ENCODE measurements around the gene SLC25A41.
"Not testable (repeated sequence)": the region's sequence is repeated elsewhere in the genome, so short reads cannot be mapped to it uniquely, and the experiment has no call there.

SLC25A41 gene

DNA sequence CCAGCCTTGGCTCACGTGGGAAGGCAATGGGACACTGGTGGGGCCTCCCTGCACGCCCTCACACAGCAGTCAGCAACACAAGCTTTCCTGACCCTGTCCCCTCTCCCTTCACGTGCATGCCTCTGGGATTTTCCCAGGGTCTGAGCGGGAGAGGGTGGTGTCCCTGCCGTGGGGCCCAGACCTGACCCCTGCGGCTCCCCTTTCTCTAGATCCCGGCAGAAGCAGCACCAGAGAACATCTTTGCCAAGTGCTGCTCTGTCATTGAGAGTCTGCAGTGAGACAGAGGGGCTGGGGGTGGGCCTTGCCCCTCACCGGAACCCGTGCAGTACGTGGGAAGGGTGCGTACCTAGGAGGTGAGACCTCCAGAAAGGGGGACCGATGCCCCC, 21.5 kb downstream of the SLC25A41 start:
- no peak for DNase-seq (ENCODE audit: low read depth)

- no peak for DNase-seq (ENCODE audit: low read depth)
Measured at GRCh38 chr19:6409346-6409745, 24.2 kb downstream of the SLC25A41 start.

DNA sequence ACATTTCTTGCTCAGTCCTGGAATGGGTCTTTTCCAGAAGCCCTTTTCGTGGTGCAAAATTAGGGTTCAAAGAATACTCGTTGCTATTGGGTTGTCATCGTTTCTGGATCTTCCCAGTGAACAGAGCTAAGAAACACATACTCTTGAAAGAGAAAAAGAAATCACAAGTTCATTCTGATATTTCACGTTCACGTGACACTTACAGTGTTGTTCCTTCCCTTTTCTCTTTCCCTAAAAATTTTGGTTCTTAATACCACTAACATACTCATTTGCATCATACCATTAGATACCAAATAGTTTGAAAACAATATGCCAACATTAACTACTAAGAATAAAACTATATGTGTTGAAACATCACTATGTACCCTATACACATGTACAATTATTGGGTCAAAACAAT, 27.2 kb downstream of the SLC25A41 start:
- DNase-seq (ENCODE audit: low read depth) = no peak

DNA sequence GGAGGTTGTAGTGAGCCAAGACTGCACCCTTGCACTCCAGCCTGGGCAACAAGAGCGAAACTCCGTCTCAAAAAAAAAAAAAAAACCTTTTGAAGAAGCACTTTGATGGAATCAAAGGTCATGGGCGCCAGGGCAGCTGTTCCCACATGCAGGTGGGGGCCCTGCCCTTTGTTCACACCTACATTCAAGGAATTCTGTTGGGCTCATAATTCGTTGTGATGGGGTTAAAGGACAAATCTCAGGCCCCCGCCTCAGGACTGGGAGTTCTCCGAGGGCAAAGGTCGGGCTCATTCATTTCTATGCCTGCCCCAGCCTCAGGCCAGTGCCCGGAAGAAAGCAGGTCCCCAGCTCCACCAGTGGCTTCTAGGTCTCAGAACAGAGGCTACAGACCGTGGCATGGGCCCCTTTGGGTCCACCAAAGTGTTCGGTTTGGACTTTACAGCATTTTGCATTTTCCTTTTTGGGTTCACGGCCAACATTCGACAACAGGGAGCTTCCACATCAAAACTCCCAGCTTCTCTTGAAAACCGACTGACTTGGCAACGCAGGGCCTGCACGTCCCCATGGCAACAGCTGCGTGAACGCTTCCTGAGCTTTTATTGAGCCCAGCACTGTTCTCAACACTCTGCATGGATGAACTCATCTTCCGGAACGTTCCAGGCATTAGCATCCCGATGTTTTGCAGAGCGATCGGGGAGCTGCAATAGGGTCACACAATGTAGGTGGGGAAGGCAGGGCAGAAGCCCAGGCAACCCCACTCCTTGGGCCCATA, 30.5 kb downstream of the SLC25A41 start:
- DNase-seq (ENCODE audit: low read depth) = no peak

DNA sequence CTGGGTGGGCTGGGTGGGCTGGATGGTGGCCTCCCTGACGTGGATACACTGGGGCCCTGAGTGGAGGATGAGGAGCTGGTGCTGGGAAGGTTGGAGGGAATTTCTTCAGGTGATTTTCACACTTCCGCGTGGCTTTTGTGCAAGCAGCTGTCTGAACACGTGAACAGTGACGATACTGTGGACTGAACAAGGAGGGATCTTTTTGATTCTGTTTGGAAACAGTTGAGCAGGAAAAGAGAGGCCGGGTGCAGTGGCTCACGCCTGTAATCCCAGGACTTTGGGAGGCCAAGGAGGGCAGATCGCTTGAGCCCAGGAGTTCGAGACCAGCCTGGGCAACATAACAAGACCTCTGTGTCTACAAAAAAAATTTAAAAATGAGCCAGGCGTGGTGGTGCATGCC, 31.5 kb downstream of the SLC25A41 start:
- DNase-seq (ENCODE audit: low read depth) = no peak

GRCh38 chr19:6400062-6400944, 33.3 kb downstream of the SLC25A41 start:
- not testable (repeated sequence) for DNase-seq (ENCODE audit: low read depth)

GRCh38 chr19:6396305-6396704, 37.3 kb downstream of the SLC25A41 start:
- no peak for DNase-seq (ENCODE audit: low read depth)

- DNase-seq (ENCODE audit: low read depth) = no peak
Measured at GRCh38 chr19:6394831-6395230, 38.7 kb downstream of the SLC25A41 start.

DNA sequence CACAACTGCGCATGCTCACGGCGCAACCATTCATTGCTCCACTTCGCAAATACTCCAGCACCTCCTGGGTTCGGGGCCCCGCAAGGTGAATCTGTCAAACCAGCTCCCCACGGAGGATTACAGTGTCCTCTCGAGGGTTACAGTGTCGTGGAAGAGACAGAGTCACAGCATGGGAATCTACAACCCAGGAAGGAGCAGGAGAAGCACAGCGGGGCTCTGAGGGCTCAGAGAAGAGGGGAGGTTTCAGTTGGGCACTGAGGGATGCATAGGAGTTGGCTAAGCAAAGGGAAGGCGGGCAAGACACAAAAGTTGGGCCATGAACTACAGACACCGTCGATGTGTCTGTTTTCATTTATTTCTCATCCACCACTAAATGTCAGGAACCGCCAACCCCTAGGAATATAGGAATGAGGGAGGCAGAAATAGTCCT, 39.6 kb downstream of the SLC25A41 start:
- no peak for DNase-seq (ENCODE audit: low read depth)

- DNase-seq (ENCODE audit: low read depth) = peak; percentile 70
Measured at GRCh38 chr19:6393074-6393982, 40.2 kb downstream of the SLC25A41 start, which contains the start of gene GTF2F1. TSS of gene GTF2F1 (minus strand) at chr19:6393164. CDS start at chr19:6392995, 169 bp downstream.

- no peak for DNase-seq (ENCODE audit: low read depth)
Measured at GRCh38 chr19:6392221-6393073, 41.1 kb downstream of the SLC25A41 start.

DNA sequence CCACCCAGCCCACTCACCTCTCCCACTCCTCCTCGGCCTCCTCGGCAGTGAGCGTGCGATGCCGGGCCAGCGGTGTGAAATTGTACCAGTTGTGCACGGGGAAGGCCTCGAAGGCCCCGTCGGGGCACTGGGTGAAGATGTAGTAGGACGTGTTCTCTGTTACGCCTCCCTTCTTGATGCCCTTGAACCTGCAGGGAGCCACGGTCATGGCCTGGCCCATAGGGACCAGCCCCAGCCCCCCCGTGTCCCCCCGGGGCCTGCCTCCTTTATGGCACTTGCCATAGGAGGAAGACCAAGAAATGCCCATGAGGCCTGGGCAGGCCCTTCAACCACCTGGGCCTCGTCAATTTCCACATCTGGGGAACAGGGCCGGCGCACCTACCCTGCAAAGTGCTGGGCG, 46.2 kb downstream of the SLC25A41 start:
- no peak for DNase-seq (ENCODE audit: low read depth)

GRCh38 chr19:6384381-6384780, 49.2 kb downstream of the SLC25A41 start:
- DNase-seq (ENCODE audit: low read depth) = no peak

- no peak for DNase-seq (ENCODE audit: low read depth)
Measured at GRCh38 chr19:6383188-6383587, 50.4 kb downstream of the SLC25A41 start.

GRCh38 chr19:6381030-6381750, 52.4 kb downstream of the SLC25A41 start:
- no peak for DNase-seq (ENCODE audit: low read depth)

GRCh38 chr19:6379744-6380143, 53.8 kb downstream of the SLC25A41 start:
- DNase-seq (ENCODE audit: low read depth) = no peak

DNA sequence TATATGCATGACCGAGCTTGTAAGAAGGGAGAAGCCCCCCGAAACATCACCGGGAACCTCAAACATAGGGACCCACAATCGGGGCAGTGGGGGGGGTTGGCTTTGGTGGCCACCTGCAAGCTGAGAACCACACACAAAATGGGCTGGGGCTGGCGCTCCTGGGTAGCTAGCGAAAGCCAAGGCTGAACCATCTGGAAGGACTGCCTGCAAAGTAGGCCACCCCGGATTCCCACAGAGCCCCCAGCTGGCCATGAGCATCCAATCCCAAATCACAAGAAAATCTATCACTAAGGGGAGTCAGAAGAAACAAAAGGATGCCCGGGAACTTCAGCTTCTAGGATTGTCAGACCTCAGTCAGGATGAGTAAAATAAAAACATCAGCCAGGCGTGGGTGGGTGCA, 55.1 kb downstream of the SLC25A41 start:
- DNase-seq (ENCODE audit: low read depth) = no peak

- peak; percentile 35 for DNase-seq (ENCODE audit: low read depth)
Measured at GRCh38 chr19:6378041-6378440, 55.5 kb downstream of the SLC25A41 start.

DNA sequence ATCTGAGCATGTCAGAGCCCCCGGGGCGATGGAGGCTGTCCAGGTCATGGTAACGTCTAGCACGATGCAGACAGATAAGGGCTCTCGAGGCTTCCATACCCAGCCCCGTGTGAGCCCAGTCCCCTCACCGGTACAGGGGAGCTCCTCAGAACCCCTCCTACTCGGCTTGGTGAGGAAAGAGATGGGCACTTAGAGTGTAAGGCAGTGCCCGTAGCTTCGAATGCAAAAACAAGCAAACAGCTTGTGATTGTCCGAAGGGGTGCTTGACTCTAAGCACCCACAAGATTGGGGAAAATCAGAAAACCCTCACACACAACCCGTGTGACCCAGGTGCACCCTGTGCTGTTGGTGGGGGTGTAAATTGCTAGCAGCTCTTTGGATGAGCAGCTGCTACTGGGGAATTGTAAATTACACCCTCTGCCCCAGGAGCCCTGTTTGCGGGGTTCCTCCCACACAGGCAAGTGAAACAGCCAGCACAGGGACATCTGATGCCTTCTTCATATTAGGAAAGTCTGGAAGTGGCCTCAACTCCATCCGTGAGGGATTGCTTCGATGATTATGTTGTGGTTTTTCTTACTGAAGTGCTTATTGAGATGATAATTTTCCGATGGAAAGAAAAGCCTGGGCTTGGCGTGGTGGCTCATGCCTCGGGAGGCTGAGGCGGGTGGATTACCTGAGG, 56.9 kb downstream of the SLC25A41 start:
- DNase-seq (ENCODE audit: low read depth) = no peak

Data from GM04503 (cell line).